ENCODE measurements around the gene PLA2G4D.
A peak's percentile ranks its signal among the peaks of the same experiment; 100 is the strongest.
"Not testable (repeated sequence)": the region's sequence is repeated elsewhere in the genome, so short reads cannot be mapped to it uniquely, and the experiment has no call there.

PLA2G4D gene

GRCh38 chr15:42128476-42128875 is 34.1 kb upstream of the PLA2G4D start:
- DNase-seq = no peak

GRCh38 chr15:42123546-42123945 is 29.2 kb upstream of the PLA2G4D start:
- no peak for DNase-seq

GRCh38 chr15:42121682-42122081 is 27.3 kb upstream of the PLA2G4D start:
- no peak for DNase-seq

- DNase-seq = no peak
These were observed 26.7 kb upstream of the PLA2G4D start for GRCh38 chr15:42121021-42121420.

- DNase-seq = no peak
These were observed 25.9 kb upstream of the PLA2G4D start for GRCh38 chr15:42120285-42120684.

- DNase-seq = no peak
These were observed 25.0 kb upstream of the PLA2G4D start for GRCh38 chr15:42119446-42119760.

GRCh38 chr15:42118650-42119445 is 24.5 kb upstream of the PLA2G4D start:
- DNase-seq = peak; percentile 1

- DNase-seq = no peak
These were observed 17.6 kb upstream of the PLA2G4D start for GRCh38 chr15:42111924-42112323.

- no peak for DNase-seq
These were observed 16.0 kb upstream of the PLA2G4D start for GRCh38 chr15:42110367-42110766.

- DNase-seq = no peak
These were observed 14.4 kb upstream of the PLA2G4D start for GRCh38 chr15:42108806-42109205.

- DNase-seq = no peak
These were observed 13.8 kb upstream of the PLA2G4D start for GRCh38 chr15:42108189-42108588.

GRCh38 chr15:42107473-42107872 is 13.1 kb upstream of the PLA2G4D start:
- no peak for DNase-seq

GRCh38 chr15:42106288-42106687 is 11.9 kb upstream of the PLA2G4D start:
- DNase-seq = no peak

GRCh38 chr15:42104095-42104891 is 9.9 kb upstream of the PLA2G4D start:
- no peak for DNase-seq

GRCh38 chr15:42102646-42103235 is 8.4 kb upstream of the PLA2G4D start:
- DNase-seq = no peak

GRCh38 chr15:42101861-42102260 is 7.5 kb upstream of the PLA2G4D start:
- no peak for DNase-seq

GRCh38 chr15:42100021-42100800 is 5.8 kb upstream of the PLA2G4D start:
- no peak for DNase-seq

GRCh38 chr15:42097018-42097417 is 2.7 kb upstream of the PLA2G4D start:
- DNase-seq = no peak

GRCh38 chr15:42093966-42094365 is 396 bp downstream of the PLA2G4D start:
- DNase-seq = no peak

GRCh38 chr15:42092398-42093318 is 1.7 kb downstream of the PLA2G4D start:
- no peak for DNase-seq

- not testable (repeated sequence) for DNase-seq
These were observed 2.5 kb downstream of the PLA2G4D start for GRCh38 chr15:42091753-42092397.

GRCh38 chr15:42090781-42091180 is 3.6 kb downstream of the PLA2G4D start:
- no peak for DNase-seq

Data from NCI-H2107 (cell line).